GM23338 (cell line): ENCODE results near the gene PTGER2. TPM values are rescaled to one million over a fixed set of nuclear protein-coding genes. Genes with fewer than 3 reads are reported as not detected.
A peak's percentile ranks its signal among the peaks of the same experiment; 100 is the strongest.

Source experiments
- ATAC-seq: fragments of 200-7000 bp; cut with Tn5 transposase; 3 replicates; pipeline ENCODE4 v1.9.1; 2020
- DNase-seq: peaks from one replicate; pipeline ENCODE4 v3.0.0-alpha.2; 2015; ENCODE audit warnings: low spot score
- H2AFZ ChIP-seq: fragments of 200-600 bp; sonication (generic); 2 replicates; pipeline ENCODE4 v1.8.0; 2016; ENCODE audit warnings: antibody characterized with exemption, mild to moderate bottlenecking, moderate library complexity
- H3F3A ChIP-seq: fragments of 200-600 bp; sonication (generic); replicated peaks from 2 replicates; pipeline ENCODE4 v1.8.0; 2017; ENCODE audit warnings: antibody characterized with exemption, mixed run types, low read depth
- H3K27ac ChIP-seq: fragments of 200-600 bp; sonication (generic); 2 replicates; pipeline ENCODE4 v1.6.1; 2016; ENCODE audit warnings: low read depth
- H3K27me3 ChIP-seq: fragments of 200-600 bp; sonication (generic); 2 replicates; pipeline ENCODE4 v1.8.0; 2016; ENCODE audit warnings: mild to moderate bottlenecking, mixed run types, moderate library complexity; ENCODE audit not compliant: insufficient read depth
- H3K36me3 ChIP-seq: fragments of 200-600 bp; sonication (generic); 2 replicates; pipeline ENCODE4 v1.8.0; 2016; ENCODE audit warnings: mild to moderate bottlenecking; ENCODE audit not compliant: insufficient read depth
- H3K4me1 ChIP-seq: fragments of 200-600 bp; sonication (generic); 2 replicates; pipeline ENCODE4 v1.8.0; 2016; ENCODE audit warnings: mild to moderate bottlenecking, moderate library complexity; ENCODE audit not compliant: insufficient read depth
- H3K4me2 ChIP-seq: fragments of 200-600 bp; sonication (generic); 2 replicates; pipeline ENCODE4 v1.7.1; 2017; ENCODE audit warnings: mixed run types
- H3K4me3 ChIP-seq: fragments of 200-600 bp; sonication (generic); 2 replicates; pipeline ENCODE4 v1.6.1; 2016; ENCODE audit warnings: mixed run types
- H3K79me2 ChIP-seq: fragments of 200-600 bp; sonication (generic); replicated peaks from 2 replicates; pipeline ENCODE4 v1.8.0; 2017; ENCODE audit warnings: mild to moderate bottlenecking; ENCODE audit not compliant: insufficient read depth
- H3K9me2 ChIP-seq: fragments of 200-600 bp; sonication (generic); 2 replicates; pipeline ENCODE4 v1.8.0; 2017; ENCODE audit not compliant: insufficient read depth
- H4K20me1 ChIP-seq: fragments of 200-600 bp; sonication (generic); replicated peaks from 2 replicates; pipeline ENCODE4 v1.8.0; 2017; ENCODE audit warnings: mild to moderate bottlenecking; ENCODE audit not compliant: insufficient read depth
- H3K27ac Mint-ChIP-seq: 2 replicates; pipeline ENCODE4 v1.8.0; 2020; ENCODE audit warnings: inconsistent platforms, mild to moderate bottlenecking, moderate library complexity, mixed read lengths
- H3K27me3 Mint-ChIP-seq: 3 replicates; pipeline ENCODE4 v1.8.0; 2022; ENCODE audit warnings: low read depth, mild to moderate bottlenecking, moderate library complexity, mixed read lengths, inconsistent platforms; ENCODE audit not compliant: insufficient read depth, poor library complexity
- H3K36me3 Mint-ChIP-seq: 3 replicates; pipeline ENCODE4 v1.8.0; 2021; ENCODE audit warnings: low read depth, mild to moderate bottlenecking, inconsistent platforms, moderate library complexity, mixed read lengths
- H3K4me1 Mint-ChIP-seq: 3 replicates; pipeline ENCODE4 v1.8.0; 2020; ENCODE audit warnings: mild to moderate bottlenecking, inconsistent platforms, mixed read lengths
- H3K4me3 Mint-ChIP-seq: 3 replicates; pipeline ENCODE4 v1.8.0; 2021; ENCODE audit warnings: moderate library complexity, mild to moderate bottlenecking, inconsistent platforms, mixed read lengths
- H3K9me3 Mint-ChIP-seq: 3 replicates; pipeline ENCODE4 v1.8.0; 2020; ENCODE audit warnings: moderate library complexity, mild to moderate bottlenecking, inconsistent platforms, mixed read lengths
- CTCF ChIP-seq, 2 experiments: fragments of 200-600 bp in 1 of 2; sonication (generic) in 1 of 2; conservative IDR thresholded peaks; 2 replicates each; pipeline versions ENCODE4 v1.5.1 to v1.6.1; 2016 to 2017; ENCODE audit warnings: antibody characterized with exemption in 2 of 2, low read depth in 2 of 2, mild to moderate bottlenecking in 2 of 2, moderate library complexity in 1 of 2
- ETS1 ChIP-seq: IDR thresholded peaks from 2 replicates; pipeline ENCODE4 v1.6.1; 2016; ENCODE audit warnings: antibody characterized with exemption
- EZH2 ChIP-seq: fragments of 200-600 bp; sonication (generic); IDR thresholded peaks from one replicate; pipeline ENCODE4 v1.8.0; 2017; ENCODE audit warnings: antibody characterized with exemption, mild to moderate bottlenecking, low read depth; ENCODE audit not compliant: unreplicated experiment
- EZH2phosphoT487 ChIP-seq: fragments of 200-600 bp; sonication (generic); IDR thresholded peaks from one replicate; pipeline ENCODE4 v1.8.1; 2018; ENCODE audit warnings: antibody characterized with exemption; ENCODE audit not compliant: unreplicated experiment
- NANOG ChIP-seq: IDR thresholded peaks from 2 replicates; pipeline ENCODE4 v1.6.1; 2016; ENCODE audit warnings: antibody characterized with exemption, borderline replicate concordance
- polyA plus RNA-seq: library from polyadenylated mRNA; unstranded; fragments of >200 nt; fragmentation: Nextera tagmentation; extraction: Ambion mirVana; gene quantifications from 2 replicates; pipeline ENCODE4 v1.2.1, GENCODE V29; 2016
- total RNA-seq: library from RNA; depleted of rRNA; stranded (reverse); fragments of >200 nt; shearing (Covaris generic); gene quantifications from 2 replicates; pipeline ENCODE4 v1.2.3, GENCODE V29; 2014

The PTGER2 gene
- total and polyA plus RNA-seq, 2 experiments from 2014 or later, result 1.3 TPM

GRCh38 chr14:52314595-52315354 is 663 bp downstream of the PTGER2 start (continued):
- peak; percentile 27 for TF ChIP-seq EZH2phosphoT487

GRCh38 chr14:52315355-52315718 is 1.2 kb downstream of the PTGER2 start:
- H3K27ac Mint-ChIP-seq, result no peak overlapping the region
- peaks cover 3% of the 10 kb centered on the region; the same call in 1 of the 3 replicates for H3K9me3 Mint-ChIP-seq
- Histone ChIP-seq H2AFZ (peak overlapping the region; percentile 100), H4K20me1 (no peaks in the 10 kb centered on the region; the same call in 1 of the 2 replicates), H3K9me2 (peaks cover 4% of the 10 kb centered on the region; the same call in 1 of the 2 replicates), H3K27me3 (peaks cover 64% of the 10 kb centered on the region), H3K4me2 (peak overlapping the region; percentile 93), H3K4me1 (peaks cover 26% of the 10 kb centered on the region), H3K27ac (no peak overlapping the region), H3F3A (no peaks in the 10 kb centered on the region; the same call in 1 of the 2 replicates), H3K79me2 (no peaks in the 10 kb centered on the region), H3K4me3 (peak overlapping the region; percentile 71), H3K36me3 (no peaks in the 10 kb centered on the region)
- ATAC-seq, result peak; percentile 4
- peak overlapping the region; percentile 87 for H3K4me3 Mint-ChIP-seq
- peaks cover 46% of the 10 kb centered on the region for H3K27me3 Mint-ChIP-seq
- peak; percentile 70 for TF ChIP-seq EZH2
- TF ChIP-seq NANOG, result no peak
- peaks cover 23% of the 10 kb centered on the region for H3K4me1 Mint-ChIP-seq
- H3K36me3 Mint-ChIP-seq, result no peaks in the 10 kb centered on the region; the same call in 2 of the 3 replicates
- DNase-seq, result peak; percentile 6

GRCh38 chr14:52318062-52318461 is 4.0 kb downstream of the PTGER2 start:
- Histone ChIP-seq H3K4me1 (peaks cover 26% of the 10 kb centered on the region), H3F3A (no peaks in the 10 kb centered on the region; the same call in 1 of the 2 replicates), H3K4me3 (no peak overlapping the region), H3K4me2 (no peak overlapping the region), H3K36me3 (peaks cover 3% of the 10 kb centered on the region; the same call in 1 of the 2 replicates), H3K27ac (no peak overlapping the region), H2AFZ (no peak overlapping the region), H3K27me3 (peaks cover 50% of the 10 kb centered on the region), H3K9me2 (peaks cover 7% of the 10 kb centered on the region; the same call in 1 of the 2 replicates), H4K20me1 (no peaks in the 10 kb centered on the region; the same call in 1 of the 2 replicates), H3K79me2 (no peaks in the 10 kb centered on the region)
- Mint-ChIP-seq H3K9me3 (peaks cover 27% of the 10 kb centered on the region), H3K27me3 (peaks cover 39% of the 10 kb centered on the region), H3K27ac (no peak overlapping the region), H3K36me3 (peaks cover 18% of the 10 kb centered on the region), H3K4me1 (peaks cover 20% of the 10 kb centered on the region), H3K4me3 (no peak overlapping the region)
- DNase-seq, result no peak
- ATAC-seq, result no peak
- TF ChIP-seq CTCF (conservative IDR thresholded peaks at IDR 0.05; ENCODE audit: low read depth in 2 of 2) (no peak), ETS1 (no peak), NANOG (no peak)
